ENCODE results near the gene DPH3.

DNA sequence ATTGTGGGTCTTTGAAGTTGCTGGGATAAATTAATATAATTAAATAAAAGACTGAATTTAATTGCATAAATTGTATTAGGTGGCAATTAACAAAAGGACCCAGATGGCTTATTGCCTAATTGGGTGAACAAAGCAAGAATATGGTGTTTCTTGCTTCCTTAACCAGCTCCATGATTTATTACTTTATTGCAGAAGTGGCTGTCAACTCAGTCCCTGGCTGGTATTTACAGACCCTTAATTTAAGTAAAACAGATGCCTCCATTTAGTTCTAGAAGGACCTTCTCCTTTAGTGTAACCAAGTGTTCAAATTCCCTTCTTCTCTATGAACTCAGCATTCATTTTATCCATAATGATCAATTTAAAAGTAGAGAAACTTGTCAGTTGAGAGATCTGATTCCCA is 35.1 kb downstream of the DPH3 start:
- TF ChIP-seq, protein P1, sequence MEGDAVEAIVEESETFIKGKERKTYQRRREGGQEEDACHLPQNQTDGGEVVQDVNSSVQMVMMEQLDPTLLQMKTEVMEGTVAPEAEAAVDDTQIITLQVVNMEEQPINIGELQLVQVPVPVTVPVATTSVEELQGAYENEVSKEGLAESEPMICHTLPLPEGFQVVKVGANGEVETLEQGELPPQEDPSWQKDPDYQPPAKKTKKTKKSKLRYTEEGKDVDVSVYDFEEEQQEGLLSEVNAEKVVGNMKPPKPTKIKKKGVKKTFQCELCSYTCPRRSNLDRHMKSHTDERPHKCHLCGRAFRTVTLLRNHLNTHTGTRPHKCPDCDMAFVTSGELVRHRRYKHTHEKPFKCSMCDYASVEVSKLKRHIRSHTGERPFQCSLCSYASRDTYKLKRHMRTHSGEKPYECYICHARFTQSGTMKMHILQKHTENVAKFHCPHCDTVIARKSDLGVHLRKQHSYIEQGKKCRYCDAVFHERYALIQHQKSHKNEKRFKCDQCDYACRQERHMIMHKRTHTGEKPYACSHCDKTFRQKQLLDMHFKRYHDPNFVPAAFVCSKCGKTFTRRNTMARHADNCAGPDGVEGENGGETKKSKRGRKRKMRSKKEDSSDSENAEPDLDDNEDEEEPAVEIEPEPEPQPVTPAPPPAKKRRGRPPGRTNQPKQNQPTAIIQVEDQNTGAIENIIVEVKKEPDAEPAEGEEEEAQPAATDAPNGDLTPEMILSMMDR (conservative IDR thresholded peaks at IDR 0.05), result no peak
- no peak for TF ChIP-seq EZH2 (IDR thresholded peaks at IDR 0.05; ENCODE audit: low read depth)

Data from PC-9 (cell line).